ENCODE data around the gene ATP1A1.

Gene ATP1A1

GRCh38 chr1:116368241-116368640, 4.8 kb upstream of the ATP1A1 start:
- TF ChIP-seq CTCF (IDR thresholded peaks at IDR 0.05; ENCODE audit: low read length, missing control alignments) = no peak
- H3K4me3 ChIP-seq (replicated peaks; ENCODE audit: low read depth, low read length) = no peak overlapping the region
- DNase-seq (ENCODE audit: low read depth) = no peak

DNA sequence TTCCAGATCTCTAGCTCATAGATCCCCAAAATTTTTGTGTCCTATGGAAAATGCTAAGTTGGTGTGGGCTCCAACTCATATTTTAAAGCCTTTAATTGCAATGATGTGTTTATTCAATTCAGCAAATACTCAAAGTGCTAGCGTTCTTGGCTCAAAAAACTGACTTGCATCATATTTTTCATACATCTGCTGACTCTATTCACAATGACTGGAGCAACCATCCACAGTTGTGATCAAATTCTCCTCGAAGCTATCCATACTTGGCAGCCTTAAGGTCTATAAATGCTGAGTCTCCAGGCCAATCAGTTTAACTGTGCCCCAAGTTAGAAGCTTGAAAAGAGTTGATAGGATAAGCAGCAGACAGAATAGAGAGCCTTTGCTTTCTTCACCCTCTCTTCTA, 2.9 kb upstream of the ATP1A1 start:
- no peak for DNase-seq (ENCODE audit: low read depth)
- no peak overlapping the region for H3K4me3 ChIP-seq (replicated peaks; ENCODE audit: low read depth, low read length)
- no peak for TF ChIP-seq CTCF (IDR thresholded peaks at IDR 0.05; ENCODE audit: low read length, missing control alignments)

DNA sequence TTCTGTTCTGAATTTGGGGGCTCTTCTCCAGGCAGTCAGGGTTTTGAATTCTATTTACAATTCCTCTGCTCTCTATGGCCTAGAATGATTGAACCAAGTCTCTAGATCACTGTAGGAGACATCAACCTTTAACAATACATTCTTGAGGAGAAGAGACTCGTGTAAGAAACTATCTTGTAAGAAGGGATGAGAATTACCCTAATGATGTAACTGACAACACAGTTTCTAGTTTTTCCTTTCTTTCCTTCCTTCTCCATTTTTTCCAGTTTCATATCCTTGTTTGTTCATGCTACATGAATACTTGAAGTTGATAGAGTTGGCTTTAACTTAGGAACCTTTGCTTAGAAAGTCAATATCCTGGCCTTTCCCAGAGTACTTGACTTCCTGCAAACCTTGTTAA, 1.3 kb upstream of the ATP1A1 start:
- no peak for TF ChIP-seq CTCF (IDR thresholded peaks at IDR 0.05; ENCODE audit: low read length, missing control alignments)
- no peak for DNase-seq (ENCODE audit: low read depth)
- no peak overlapping the region for H3K4me3 ChIP-seq (replicated peaks; ENCODE audit: low read depth, low read length)

GRCh38 chr1:116372191-116372590, 853 bp upstream of the ATP1A1 start:
- TF ChIP-seq CTCF (IDR thresholded peaks at IDR 0.05; ENCODE audit: low read length, missing control alignments) = no peak
- DNase-seq (ENCODE audit: low read depth) = no peak
- peak overlapping the region; percentile 85 for H3K4me3 ChIP-seq (replicated peaks; ENCODE audit: low read depth, low read length)

DNA sequence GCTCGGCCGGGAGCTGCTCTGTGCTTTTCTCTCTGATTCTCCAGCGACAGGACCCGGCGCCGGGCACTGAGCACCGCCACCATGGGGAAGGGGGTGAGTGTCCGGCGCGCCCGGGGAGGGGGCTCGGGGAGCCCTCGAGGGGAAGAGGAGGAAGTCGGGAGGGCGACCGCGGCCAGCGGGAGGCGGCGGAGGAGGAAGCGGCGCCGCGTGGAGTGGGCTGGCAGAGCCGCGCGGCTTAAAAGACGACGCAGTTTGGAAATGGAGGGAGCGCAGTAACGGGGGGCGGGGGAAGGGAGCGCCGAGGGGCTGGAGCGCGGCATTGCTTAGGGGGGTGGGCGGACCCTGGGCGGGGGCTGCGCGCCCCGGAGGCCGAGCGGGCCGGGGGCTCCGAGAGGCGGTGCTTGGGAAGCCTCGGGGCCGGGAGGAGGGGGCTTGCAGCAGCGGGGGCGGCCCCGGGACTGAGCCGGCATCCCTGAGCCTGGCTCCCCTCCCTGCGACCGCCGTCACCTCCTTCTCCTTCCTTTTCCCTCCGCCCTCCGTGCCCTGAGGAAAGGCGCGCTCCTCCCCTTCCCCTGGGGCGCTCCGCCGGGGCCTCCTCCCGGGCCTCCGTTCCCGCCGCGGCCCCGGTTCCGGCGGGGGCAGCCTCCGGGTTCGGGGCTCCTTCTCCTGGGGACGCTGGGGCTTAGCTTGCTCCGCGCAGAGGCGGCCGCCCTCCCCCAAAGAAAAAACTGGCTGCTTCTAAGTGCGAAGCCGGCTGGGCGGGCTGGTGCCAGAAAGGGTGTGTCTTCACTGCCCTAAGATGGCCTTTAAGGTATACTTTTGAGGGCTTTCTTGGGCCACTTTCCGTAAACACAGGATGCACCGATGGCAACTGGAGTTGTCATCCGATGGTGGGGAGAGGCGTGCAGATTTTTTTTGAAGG, 648 bp downstream of the ATP1A1 start:
- DNase-seq (ENCODE audit: low read depth) = peak; percentile 47
- H3K4me3 ChIP-seq (replicated peaks; ENCODE audit: low read depth, low read length) = peak overlapping the region; percentile 85
- TF ChIP-seq CTCF (IDR thresholded peaks at IDR 0.05; ENCODE audit: low read length, missing control alignments) = no peak

- no peak for DNase-seq (ENCODE audit: low read depth)
- no peak for TF ChIP-seq CTCF (IDR thresholded peaks at IDR 0.05; ENCODE audit: low read length, missing control alignments)
- peak overlapping the region; percentile 85 for H3K4me3 ChIP-seq (replicated peaks; ENCODE audit: low read depth, low read length)
These were observed 1.5 kb downstream of the ATP1A1 start for GRCh38 chr1:116374353-116375147.
